KOPT-K1 (cell line): ENCODE measurements around the gene EPN1.
A peak's percentile ranks its signal among the peaks of the same experiment; 100 is the strongest.

Experiments used
- H3K27ac ChIP-seq: fragments of 200-600 bp; sonication (generic); 2 replicates; pipeline ENCODE4 v1.5.1; 2016; ENCODE audit warnings: antibody characterized with exemption, mild to moderate bottlenecking, low read depth, low read length; ENCODE audit not compliant: poor library complexity, severe bottlenecking
- H3K36me3 ChIP-seq: fragments of 200-600 bp; sonication (generic); 2 replicates; pipeline ENCODE4 v1.5.1; 2017; ENCODE audit warnings: antibody characterized with exemption, mild to moderate bottlenecking, low read length, moderate library complexity; ENCODE audit not compliant: insufficient read depth
- H3K9me3 ChIP-seq: fragments of 200-600 bp; sonication (generic); 2 replicates; pipeline ENCODE4 v1.5.1; 2017; ENCODE audit warnings: antibody characterized with exemption, low read length, mild to moderate bottlenecking; ENCODE audit not compliant: insufficient read depth, poor library complexity, severe bottlenecking

EPN1 gene

DNA sequence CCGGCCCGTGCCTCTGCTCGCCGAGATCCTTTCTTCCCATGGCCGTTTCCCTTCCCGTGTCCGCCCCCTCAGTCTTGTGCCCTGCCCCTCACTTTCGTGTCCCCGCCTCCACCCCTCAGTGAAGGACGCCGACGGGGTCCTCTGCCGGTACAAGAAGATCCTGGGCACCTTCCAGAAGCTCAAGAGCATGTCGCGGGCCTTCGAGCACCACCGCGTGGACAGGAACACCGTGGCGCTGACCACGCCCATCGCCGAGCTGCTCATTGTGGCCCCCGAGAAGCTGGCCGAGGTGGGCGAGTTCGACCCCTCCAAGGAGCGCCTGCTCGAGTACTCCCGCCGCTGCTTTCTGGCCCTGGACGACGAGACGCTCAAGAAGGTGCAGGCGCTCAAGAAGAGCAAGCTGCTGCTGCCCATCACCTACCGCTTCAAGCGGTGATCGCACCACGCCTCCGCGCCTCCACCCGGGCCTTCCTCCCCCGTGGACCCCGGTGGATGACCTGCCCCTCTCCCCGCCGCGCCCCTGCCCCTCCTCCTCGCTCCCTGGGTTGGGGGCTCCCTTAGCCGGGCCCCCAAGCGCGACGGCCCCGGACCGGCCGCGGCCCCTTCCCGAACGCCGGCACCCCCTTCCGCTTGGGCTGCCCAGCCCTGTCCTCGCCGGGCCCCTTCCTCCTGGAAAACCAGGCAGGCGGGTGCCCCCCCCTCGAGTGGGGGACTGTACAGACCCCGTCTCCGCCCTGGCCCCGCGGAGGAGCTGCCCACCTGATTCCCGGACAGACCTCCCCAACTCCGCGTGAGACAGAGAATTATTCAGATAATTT lies 22.5 kb upstream of the EPN1 start:
- Histone ChIP-seq H3K36me3 (peaks cover 18% of the 10 kb centered on the region), H3K27ac (peak overlapping the region; percentile 100), H3K9me3 (no peaks in the 10 kb centered on the region)

DNA sequence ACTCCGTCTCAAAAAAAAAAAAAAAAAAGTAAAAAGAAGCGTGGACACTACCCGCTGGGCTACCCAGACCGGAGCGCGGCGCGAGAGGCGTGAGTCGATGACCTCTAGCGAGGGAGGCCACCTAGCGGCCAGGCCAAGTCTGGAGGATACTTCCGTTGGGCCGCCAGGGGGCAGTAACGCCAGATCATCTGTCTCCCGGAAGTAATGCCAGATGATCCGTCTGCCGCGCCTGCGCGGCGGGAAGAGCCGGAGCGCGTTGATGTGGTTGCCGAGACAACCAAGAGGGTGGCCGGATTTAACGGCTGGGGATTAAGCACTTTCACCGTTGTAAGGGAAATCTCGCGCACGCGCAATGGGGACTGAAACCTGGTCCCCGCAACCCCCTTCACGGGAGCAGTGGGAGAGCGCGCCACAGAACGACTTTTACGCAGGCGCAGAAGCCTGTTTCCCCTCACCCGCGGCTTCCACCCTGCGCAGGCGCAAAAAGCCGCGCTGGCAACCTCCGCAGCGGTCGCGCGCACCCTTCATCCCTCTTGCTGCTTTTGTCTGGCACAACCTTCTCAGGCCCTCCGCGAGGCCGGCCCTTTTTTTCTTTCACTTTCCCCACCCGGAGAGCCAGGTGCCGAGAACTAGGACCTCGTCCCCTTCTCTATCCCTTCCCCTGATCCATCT lies 21.2 kb upstream of the EPN1 start:
- peak overlapping the region; percentile 100 for H3K27ac ChIP-seq
- peaks cover 29% of the 10 kb centered on the region for H3K36me3 ChIP-seq
- no peaks in the 10 kb centered on the region for H3K9me3 ChIP-seq

DNA sequence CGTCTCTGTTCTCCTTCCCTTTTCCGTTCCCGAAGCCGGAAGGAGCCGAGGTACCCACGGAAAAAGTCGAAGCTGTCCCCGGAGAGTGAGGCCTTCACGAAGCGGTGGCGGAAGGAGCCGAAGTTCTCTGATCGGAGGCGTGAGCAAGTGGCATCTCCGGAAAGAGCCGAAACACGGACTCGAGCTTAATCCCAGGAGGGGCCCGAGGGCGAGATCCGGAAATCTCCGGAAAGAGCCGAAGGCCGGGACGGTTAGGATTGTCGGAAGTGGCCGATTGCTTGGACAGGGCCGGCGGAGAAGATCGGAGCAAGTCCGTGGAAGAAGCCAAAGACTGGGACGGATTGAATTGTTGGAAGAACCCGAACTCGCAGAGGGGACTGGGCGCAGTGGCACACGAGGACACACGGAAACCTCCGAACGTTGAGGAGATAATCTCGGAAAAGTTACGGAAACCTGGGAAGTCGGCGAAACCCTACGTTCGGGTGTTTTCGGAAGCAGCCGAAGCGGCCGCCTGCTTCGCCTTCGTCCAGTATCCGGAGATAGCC lies 20.6 kb upstream of the EPN1 start:
- Histone ChIP-seq H3K9me3 (no peaks in the 10 kb centered on the region), H3K27ac (peak overlapping the region; percentile 100), H3K36me3 (peaks cover 35% of the 10 kb centered on the region)

DNA sequence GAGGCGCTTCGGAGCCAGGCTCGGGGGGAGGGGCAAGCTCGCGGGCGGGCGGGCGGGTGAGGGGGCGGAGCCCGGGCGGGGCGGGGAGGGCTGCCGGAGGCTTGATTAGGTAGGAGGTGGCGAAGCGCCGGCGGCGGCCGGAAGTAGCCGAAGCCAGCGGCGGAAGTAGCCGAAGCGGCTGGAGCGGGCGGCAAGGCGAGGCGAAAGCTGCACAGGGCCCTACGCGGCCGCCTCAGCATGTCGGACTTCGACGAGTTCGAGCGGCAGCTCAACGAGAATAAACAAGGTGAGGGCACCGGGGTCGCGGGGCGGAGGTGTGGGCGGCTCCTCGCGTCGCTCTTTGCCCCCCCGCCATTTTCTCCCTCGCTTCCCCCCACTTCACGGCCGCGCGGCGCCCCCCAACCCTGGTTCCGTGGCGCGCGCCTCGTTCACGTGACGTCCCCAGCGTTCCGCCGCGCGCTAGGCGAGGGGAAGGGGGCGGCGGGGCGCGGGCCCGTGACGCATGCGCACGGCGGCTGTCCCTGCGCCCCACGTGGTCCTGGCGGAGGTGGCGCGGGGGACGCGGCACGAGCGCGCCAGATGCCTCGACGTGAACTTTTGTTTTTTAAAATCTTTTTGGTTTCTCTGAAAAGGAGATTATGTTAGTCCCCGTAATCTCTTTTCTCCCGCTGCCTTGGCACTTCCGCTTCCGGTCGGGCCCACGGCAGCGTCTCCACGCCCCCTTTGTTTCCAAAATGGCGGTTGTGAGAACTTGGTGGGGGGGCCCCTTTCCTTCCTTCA lies 20.0 kb upstream of the EPN1 start, which contains the start of gene U2AF2:
TSS of gene U2AF2 (plus strand) at position 168 of the 780 bp plus-strand sequence. CDS start at position 238, 70 bp downstream.
- H3K27ac ChIP-seq, result peak within 1 kb of the TSS; percentile 100
- H3K9me3 ChIP-seq, result no peaks in the 10 kb centered on the region
- peaks cover 42% of the 10 kb centered on the region for H3K36me3 ChIP-seq

DNA sequence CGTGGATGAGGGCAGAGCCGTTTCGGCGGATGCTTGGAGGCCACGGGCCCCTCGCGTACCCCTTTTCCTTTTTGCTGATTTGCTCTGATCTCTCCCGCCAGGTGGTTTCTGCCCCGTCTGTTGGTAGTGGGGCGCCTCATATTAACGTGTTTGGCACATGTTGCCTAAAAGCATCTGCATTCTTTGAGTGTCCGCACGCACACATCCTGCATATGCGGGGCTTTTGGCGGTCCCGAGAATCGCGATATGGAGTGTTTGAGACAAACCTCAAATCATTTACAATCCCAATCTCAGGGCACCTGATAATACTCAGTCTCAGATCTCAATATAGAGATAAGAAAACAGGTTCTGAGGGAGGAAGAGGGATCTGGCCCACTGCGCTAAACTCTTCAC lies 19.4 kb upstream of the EPN1 start:
- Histone ChIP-seq H3K27ac (peak overlapping the region; percentile 100), H3K36me3 (peaks cover 47% of the 10 kb centered on the region)

DNA sequence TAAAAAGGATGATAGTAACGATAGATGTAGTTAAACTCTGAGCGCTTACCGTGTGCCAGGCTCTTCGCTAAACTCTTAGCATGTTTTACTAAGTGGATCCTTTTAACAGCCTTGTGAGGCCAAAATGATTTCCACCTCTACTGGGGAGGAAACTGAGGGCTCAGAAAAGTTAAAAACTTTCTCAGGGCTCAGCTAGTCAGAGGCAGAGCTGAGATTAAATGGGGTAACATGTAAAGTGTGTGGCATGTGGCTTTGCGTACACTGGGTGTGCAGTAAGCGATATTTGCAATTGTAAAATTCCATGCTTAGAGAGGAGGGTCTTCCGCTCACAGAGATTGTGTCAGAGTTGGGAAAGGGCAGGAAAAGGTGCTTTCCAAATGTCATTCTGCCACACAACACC lies 18.5 kb upstream of the EPN1 start:
- Histone ChIP-seq H3K36me3 (peaks cover 56% of the 10 kb centered on the region), H3K27ac (peak overlapping the region; percentile 100), H3K9me3 (no peaks in the 10 kb centered on the region)

More for the DNA sequence above, 19.4 kb upstream of the EPN1 start:
- H3K9me3 ChIP-seq, result no peaks in the 10 kb centered on the region

DNA sequence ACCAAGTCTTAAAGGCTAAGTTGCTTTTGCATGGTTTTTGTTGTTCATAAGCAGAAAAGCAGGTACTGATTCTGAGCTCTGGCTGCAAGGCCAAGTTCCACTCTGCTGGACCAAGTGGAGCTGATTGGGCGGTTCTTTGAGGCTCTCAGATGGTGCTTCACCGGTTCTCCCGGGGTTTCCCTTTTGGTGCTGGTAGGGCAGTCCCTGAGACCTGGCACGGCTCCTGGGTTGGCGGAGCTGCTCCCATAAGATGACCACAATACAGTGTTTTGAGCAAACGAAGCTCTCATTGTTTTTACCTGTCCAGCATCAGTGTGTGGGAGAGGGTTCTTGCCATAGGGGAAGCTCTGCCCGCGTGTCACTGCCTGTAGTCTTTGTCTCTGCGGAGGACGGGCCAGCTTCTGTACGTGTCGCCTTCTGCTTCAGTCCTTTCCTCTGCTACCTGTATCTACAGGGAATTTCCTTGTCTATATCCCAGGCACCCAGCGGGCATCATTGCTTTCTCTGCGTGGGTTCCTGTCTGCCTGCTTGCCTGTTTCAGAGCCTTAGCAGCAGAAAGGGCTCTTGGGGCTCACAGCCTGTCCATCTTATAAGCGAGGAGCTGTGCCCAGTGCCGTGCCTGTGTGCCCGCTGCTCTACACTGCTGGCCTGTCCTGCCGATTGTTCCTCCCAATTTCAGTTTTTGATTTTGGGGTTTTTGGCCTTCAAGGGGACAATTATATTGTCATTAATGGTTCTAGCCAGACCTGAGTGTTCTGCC lies 17.9 kb upstream of the EPN1 start:
- Histone ChIP-seq H3K27ac (peak overlapping the region; percentile 100), H3K9me3 (no peaks in the 10 kb centered on the region), H3K36me3 (peaks cover 63% of the 10 kb centered on the region)

DNA sequence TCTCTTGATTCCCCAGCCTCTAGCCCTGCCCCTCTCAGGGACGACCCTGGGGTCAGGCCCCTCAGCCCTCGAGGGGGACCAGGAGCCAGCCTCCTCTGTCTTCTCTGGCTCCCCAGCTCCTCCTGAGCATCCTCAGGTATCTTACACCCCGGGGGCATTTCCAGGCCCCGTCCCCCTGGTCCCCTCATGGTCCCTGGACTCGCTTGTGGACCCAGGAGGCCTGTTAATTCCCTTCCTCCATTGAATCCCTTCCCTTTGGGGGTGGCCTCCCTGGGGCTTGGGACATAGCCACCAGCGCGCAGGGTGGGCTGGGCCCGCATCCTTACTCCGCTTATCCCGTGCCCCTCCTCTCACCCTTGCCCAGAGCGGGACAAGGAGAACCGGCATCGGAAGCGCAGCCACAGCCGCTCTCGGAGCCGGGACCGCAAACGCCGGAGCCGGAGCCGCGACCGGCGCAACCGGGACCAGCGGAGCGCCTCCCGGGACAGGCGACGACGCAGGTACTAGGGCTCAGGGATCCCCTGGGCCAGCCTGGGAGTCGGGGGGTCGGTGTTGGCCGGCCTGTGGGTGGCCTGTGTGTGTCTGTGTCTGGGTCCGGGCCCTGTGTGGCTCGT lies 16.1 kb upstream of the EPN1 start:
- no peaks in the 10 kb centered on the region for H3K9me3 ChIP-seq
- H3K27ac ChIP-seq, result no peak overlapping the region
- peaks cover 81% of the 10 kb centered on the region for H3K36me3 ChIP-seq

DNA sequence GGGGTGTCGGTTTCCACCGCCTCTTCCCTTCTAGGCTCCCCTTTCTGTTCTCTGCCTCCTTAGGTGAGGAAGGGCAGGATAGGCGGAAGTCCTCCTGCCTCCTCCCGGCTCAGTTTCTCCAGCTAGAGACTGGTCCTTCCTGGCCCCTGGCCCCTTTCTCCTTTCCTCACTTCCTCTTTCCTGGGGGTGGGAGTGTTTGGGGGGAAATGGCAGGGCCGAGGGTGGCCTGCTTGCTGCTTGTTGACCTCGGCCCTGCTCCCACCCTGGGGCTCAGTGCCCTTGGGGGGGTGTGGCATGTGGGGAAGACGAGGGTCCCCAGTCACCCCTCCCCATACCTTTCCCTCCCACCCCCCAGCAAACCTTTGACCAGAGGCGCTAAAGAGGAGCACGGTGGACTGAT lies 15.2 kb upstream of the EPN1 start:
- Histone ChIP-seq H3K36me3 (peaks cover 89% of the 10 kb centered on the region), H3K9me3 (no peaks in the 10 kb centered on the region), H3K27ac (no peak overlapping the region)

DNA sequence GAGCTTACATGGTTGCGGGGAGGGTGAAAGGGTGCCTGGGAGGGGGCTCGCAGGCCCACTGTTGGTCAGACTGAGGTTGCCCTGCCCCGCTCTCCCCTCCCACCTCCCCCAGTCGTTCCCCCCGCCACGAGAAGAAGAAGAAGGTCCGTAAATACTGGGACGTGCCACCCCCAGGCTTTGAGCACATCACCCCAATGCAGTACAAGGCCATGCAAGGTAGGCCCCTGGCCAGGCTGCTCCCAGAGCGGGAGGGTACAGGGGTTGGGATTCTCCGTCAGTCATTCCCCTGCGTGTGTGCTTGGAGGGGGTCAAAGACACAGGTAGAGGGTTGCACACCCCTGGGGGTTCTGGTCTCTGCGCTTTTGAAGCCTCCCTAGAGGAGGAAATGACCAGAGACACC lies 14.6 kb upstream of the EPN1 start:
- Histone ChIP-seq H3K36me3 (peaks cover 95% of the 10 kb centered on the region), H3K27ac (no peak overlapping the region), H3K9me3 (no peaks in the 10 kb centered on the region)

DNA sequence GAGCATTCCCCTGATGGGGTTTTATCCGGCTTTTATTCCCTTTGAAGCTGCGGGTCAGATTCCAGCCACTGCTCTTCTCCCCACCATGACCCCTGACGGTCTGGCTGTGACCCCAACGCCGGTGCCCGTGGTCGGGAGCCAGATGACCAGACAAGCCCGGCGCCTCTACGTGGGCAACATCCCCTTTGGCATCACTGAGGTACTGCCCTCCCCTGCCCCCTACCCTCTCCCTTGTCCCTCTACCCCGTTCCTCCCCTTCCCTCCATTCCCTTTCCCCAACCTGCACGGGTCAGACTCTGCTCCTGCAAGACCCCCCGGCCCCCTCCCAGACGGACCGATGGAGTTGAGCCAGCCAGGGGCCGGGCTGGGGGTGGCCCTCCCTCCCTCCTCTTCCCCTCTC lies 14.0 kb upstream of the EPN1 start:
- peaks cover 98% of the 10 kb centered on the region for H3K36me3 ChIP-seq

DNA sequence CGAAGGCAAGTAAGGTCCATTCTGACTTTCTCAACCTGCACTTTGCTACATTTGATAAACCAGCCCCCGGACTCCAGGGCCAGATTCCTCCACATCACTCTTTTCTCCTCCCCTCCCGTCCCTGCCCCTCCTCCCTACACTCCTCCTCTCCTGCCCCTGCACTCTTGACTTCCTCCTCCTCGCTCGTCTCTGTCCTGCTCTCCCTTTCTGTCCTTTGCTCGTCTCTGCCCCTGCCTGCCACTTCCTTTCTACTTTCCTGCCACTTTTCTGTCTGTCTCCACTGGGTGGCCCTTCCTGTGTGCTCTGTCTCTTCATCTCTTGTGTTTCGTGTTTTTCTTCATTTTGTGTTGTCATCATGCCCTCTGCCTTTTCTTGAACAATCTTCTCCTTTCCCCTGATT lies 13.2 kb upstream of the EPN1 start:
- Histone ChIP-seq H3K9me3 (no peaks in the 10 kb centered on the region), H3K36me3 (peaks cover 99% of the 10 kb centered on the region), H3K27ac (no peak overlapping the region)

More for the DNA sequence above, 14.0 kb upstream of the EPN1 start:
- Histone ChIP-seq H3K27ac (no peak overlapping the region), H3K9me3 (no peaks in the 10 kb centered on the region)

DNA sequence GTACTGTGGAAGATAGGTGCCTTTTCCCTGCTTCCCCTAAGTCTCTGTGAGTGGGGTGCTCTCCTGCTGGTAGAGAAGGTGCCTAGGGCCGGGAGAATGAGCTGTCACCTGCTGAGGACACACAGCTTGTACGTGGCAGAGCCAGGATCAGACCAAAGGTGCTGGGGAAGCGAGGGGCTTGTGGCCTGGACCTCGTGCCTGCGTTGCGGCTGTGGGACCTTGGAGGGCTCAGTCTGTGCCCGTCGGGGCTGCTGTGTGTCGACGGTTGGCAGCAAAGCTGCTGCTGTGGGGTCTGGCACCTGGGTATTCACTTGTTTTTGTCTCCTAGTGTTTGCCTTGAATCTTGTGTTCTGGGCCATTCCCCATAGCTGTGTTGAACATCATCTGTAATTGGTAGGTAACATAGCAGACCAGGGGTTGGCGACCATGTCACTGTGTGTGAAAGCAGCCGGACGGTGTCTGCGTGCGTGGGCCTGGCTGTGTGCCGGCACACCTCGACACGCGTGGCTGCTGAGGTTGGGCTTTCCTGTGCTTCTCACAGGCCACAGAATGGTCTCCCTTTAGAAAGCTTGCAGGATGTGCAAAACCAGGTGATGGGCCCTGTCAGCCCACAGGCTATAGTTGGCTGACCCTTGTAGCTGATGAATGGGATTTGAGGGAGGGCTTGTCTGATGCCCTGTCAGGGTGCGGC lies 11.0 kb upstream of the EPN1 start:
- H3K27ac ChIP-seq, result no peak overlapping the region
- peaks cover 100% of the 10 kb centered on the region for H3K36me3 ChIP-seq
- no peaks in the 10 kb centered on the region for H3K9me3 ChIP-seq
